ENCODE results near the gene SPARCL1. TPM values are rescaled to one million over a fixed set of nuclear protein-coding genes. Genes with fewer than 3 reads are reported as not detected.
"Not testable (repeated sequence)": the region's sequence is repeated elsewhere in the genome, so short reads cannot be mapped to it uniquely, and the experiment has no call there.

The SPARCL1 gene
- total and polyA plus RNA-seq, 2 experiments from 2014 or later, result not detected

GRCh38 chr4:87498446-87498900 is 30.7 kb downstream of the SPARCL1 start:
- peak overlapping the region; percentile 65 for H3K4me3 ChIP-seq
- peak; percentile 66 for DNase-seq
- peaks cover 11% of the 10 kb centered on the region for H3F3A ChIP-seq (ENCODE audit: insufficient read depth)
- 3 to 5% methylated on average over 5 of the region's 5 CpGs for WGBS, 2 experiments (ENCODE audit: low coverage in 1 of 2, low lambda C conversion rate in 2 of 2, missing lambda C conversion rate in 2 of 2)
- peak overlapping the region; percentile 87 for H2AFZ ChIP-seq
- H3K79me2 ChIP-seq (ENCODE audit: insufficient read depth), result no peaks in the 10 kb centered on the region
- H3K4me2 ChIP-seq (ENCODE audit: unreplicated experiment), result peak overlapping the region; percentile 86
- peak overlapping the region; percentile 64 for H3K9ac ChIP-seq
- no peaks in the 10 kb centered on the region for H3K9me3 ChIP-seq (ENCODE audit: low read depth)
- TF ChIP-seq EZH2 (IDR thresholded peaks at IDR 0.05; ENCODE audit: insufficient read depth, poor library complexity, severe bottlenecking) (no peak), EZH2phosphoT487 (IDR thresholded peaks at IDR 0.05; ENCODE audit: insufficient read depth, low read depth) (no peak)
- peak overlapping the region; percentile 57 for H3K27ac ChIP-seq
- no peaks in the 10 kb centered on the region for H3K9me2 ChIP-seq (ENCODE audit: insufficient read depth)
- no peaks in the 10 kb centered on the region for H3K27me3 ChIP-seq (replicated peaks; ENCODE audit: insufficient read depth)
- no peaks in the 10 kb centered on the region for H3K36me3 ChIP-seq (ENCODE audit: low read depth)
- in situ Hi-C loops (cut with MboI), result no loop called here
- peaks cover 12% of the 10 kb centered on the region; the same call in 1 of the 2 replicates for H3K4me1 ChIP-seq (ENCODE audit: insufficient read depth)
- H4K20me1 ChIP-seq (ENCODE audit: insufficient read depth), result no peaks in the 10 kb centered on the region

GRCh38 chr4:87497578-87497977 is 31.6 kb downstream of the SPARCL1 start:
- in situ Hi-C loops (cut with MboI), result no loop called here
- H3K27ac ChIP-seq, result peak overlapping the region; percentile 57

GRCh38 chr4:87497159-87497558 is 32.0 kb downstream of the SPARCL1 start:
- Histone ChIP-seq H3K9me2 (ENCODE audit: insufficient read depth) (no peaks in the 10 kb centered on the region), H4K20me1 (ENCODE audit: insufficient read depth) (no peaks in the 10 kb centered on the region), H3K4me3 (no peak overlapping the region), H3K9ac (no peak overlapping the region), H3K4me1 (ENCODE audit: insufficient read depth) (peaks cover 5% of the 10 kb centered on the region; the same call in 1 of the 2 replicates), H3K27ac (no peak overlapping the region), H3K36me3 (ENCODE audit: low read depth) (no peaks in the 10 kb centered on the region), H2AFZ (no peak overlapping the region), H3K4me2 (ENCODE audit: unreplicated experiment) (no peak overlapping the region), H3K79me2 (ENCODE audit: insufficient read depth) (no peaks in the 10 kb centered on the region), H3F3A (ENCODE audit: insufficient read depth) (peaks cover 11% of the 10 kb centered on the region), H3K27me3 (replicated peaks; ENCODE audit: insufficient read depth) (no peaks in the 10 kb centered on the region), H3K9me3 (ENCODE audit: low read depth) (no peaks in the 10 kb centered on the region)
- in situ Hi-C loops (cut with MboI), result no loop called here
- no peak for DNase-seq
- 94 to 96% methylated on average over 2 of the region's 2 CpGs for WGBS, 2 experiments (ENCODE audit: low coverage in 1 of 2, low lambda C conversion rate in 2 of 2, missing lambda C conversion rate in 2 of 2)
- TF ChIP-seq EZH2 (IDR thresholded peaks at IDR 0.05; ENCODE audit: insufficient read depth, poor library complexity, severe bottlenecking) (no peak), EZH2phosphoT487 (IDR thresholded peaks at IDR 0.05; ENCODE audit: insufficient read depth, low read depth) (no peak)

More at GRCh38 chr4:87497578-87497977, 31.6 kb downstream of the SPARCL1 start:
- Histone ChIP-seq H3F3A (ENCODE audit: insufficient read depth) (peaks cover 11% of the 10 kb centered on the region), H3K9ac (no peak overlapping the region), H3K4me1 (ENCODE audit: insufficient read depth) (peaks cover 9% of the 10 kb centered on the region; the same call in 1 of the 2 replicates), H3K4me3 (no peak overlapping the region; the same call in 1 of the 2 replicates), H3K9me3 (ENCODE audit: low read depth) (no peaks in the 10 kb centered on the region), H3K9me2 (ENCODE audit: insufficient read depth) (no peaks in the 10 kb centered on the region), H4K20me1 (ENCODE audit: insufficient read depth) (no peaks in the 10 kb centered on the region), H3K4me2 (ENCODE audit: unreplicated experiment) (peak overlapping the region; percentile 86), H2AFZ (peak overlapping the region; percentile 87), H3K36me3 (ENCODE audit: low read depth) (no peaks in the 10 kb centered on the region), H3K27me3 (replicated peaks; ENCODE audit: insufficient read depth) (no peaks in the 10 kb centered on the region), H3K79me2 (ENCODE audit: insufficient read depth) (no peaks in the 10 kb centered on the region)
- TF ChIP-seq EZH2phosphoT487 (IDR thresholded peaks at IDR 0.05; ENCODE audit: insufficient read depth, low read depth), result no peak
- no peak for TF ChIP-seq EZH2 (IDR thresholded peaks at IDR 0.05; ENCODE audit: insufficient read depth, poor library complexity, severe bottlenecking)
- DNase-seq, result no peak
- WGBS, 2 experiments (ENCODE audit: low coverage in 1 of 2, low lambda C conversion rate in 2 of 2, missing lambda C conversion rate in 2 of 2), result 22 to 28% methylated on average over 3 of the region's 3 CpGs

DNA sequence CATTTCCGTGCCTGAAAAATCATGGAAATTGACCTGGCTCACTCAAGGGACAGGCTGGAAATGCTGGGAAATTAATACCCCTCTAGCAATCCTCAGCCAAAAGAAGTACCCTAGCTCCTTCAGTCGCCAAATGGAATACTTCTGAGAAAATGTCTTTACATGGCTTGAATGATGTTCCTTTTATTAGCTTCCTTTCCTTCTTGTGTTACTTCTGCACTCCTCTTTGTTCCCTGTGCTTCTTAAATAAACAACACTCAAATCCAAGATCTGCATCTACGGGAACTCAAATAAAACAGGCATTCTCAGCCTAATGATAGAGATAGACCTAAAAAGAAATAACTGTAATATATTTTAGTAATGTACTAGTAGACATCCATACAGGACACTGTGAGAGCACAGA is 36.1 kb downstream of the SPARCL1 start:
- 66 to 68% methylated on average over 3 of the region's 3 CpGs for WGBS, 2 experiments (ENCODE audit: low coverage in 1 of 2, low lambda C conversion rate in 2 of 2, missing lambda C conversion rate in 2 of 2)
- H3K4me1 ChIP-seq (ENCODE audit: insufficient read depth), result peaks cover 4% of the 10 kb centered on the region
- no peak overlapping the region for H3K27ac ChIP-seq
- DNase-seq, result no peak
- H3K4me3 ChIP-seq, result no peak overlapping the region
- no peaks in the 10 kb centered on the region for H3K27me3 ChIP-seq (replicated peaks; ENCODE audit: insufficient read depth)
- H3F3A ChIP-seq (ENCODE audit: insufficient read depth), result peaks cover 4% of the 10 kb centered on the region
- H2AFZ ChIP-seq, result no peak overlapping the region
- H3K9me2 ChIP-seq (ENCODE audit: insufficient read depth), result no peaks in the 10 kb centered on the region
- in situ Hi-C loops (cut with MboI), result no loop called here
- H4K20me1 ChIP-seq (ENCODE audit: insufficient read depth), result no peaks in the 10 kb centered on the region
- H3K79me2 ChIP-seq (ENCODE audit: insufficient read depth), result no peaks in the 10 kb centered on the region
- H3K9ac ChIP-seq, result no peak overlapping the region
- no peak overlapping the region for H3K4me2 ChIP-seq (ENCODE audit: unreplicated experiment)
- H3K36me3 ChIP-seq (ENCODE audit: low read depth), result no peaks in the 10 kb centered on the region
- TF ChIP-seq EZH2 (IDR thresholded peaks at IDR 0.05; ENCODE audit: insufficient read depth, poor library complexity, severe bottlenecking) (no peak), EZH2phosphoT487 (IDR thresholded peaks at IDR 0.05; ENCODE audit: insufficient read depth, low read depth) (no peak)
- no peaks in the 10 kb centered on the region for H3K9me3 ChIP-seq (ENCODE audit: low read depth)

DNA sequence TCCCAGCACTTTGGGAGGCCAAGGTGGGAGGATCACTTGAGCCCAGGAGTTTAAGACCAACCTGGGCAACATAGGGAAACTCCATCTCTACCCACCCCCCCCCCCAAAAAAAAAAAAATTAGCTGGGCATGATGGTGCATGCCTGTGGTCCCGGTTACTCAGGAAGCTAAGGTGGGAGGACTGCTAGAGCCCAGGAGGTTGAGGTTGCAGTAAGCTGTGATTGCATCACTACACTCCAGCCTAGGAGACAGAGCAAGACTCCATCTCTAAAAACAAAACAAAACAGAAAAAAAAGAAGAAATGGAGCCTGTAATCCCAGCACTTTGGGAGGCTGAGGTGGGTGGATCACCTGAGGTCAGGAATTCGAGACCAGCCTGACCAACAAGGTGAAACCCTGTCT is 37.3 kb downstream of the SPARCL1 start:
- H3K4me1 ChIP-seq (ENCODE audit: insufficient read depth); H3F3A ChIP-seq (ENCODE audit: insufficient read depth); H3K27ac ChIP-seq; H4K20me1 ChIP-seq (ENCODE audit: insufficient read depth); in situ Hi-C loops (cut with MboI); H3K79me2 ChIP-seq (ENCODE audit: insufficient read depth); H3K36me3 ChIP-seq (ENCODE audit: low read depth); H3K27me3 ChIP-seq (replicated peaks; ENCODE audit: insufficient read depth); H2AFZ ChIP-seq; H3K4me2 ChIP-seq (ENCODE audit: unreplicated experiment); H3K9me3 ChIP-seq (ENCODE audit: low read depth); H3K4me3 ChIP-seq; H3K9ac ChIP-seq; H3K9me2 ChIP-seq (ENCODE audit: insufficient read depth); DNase-seq: not testable (repeated sequence)
- 85 to 95% methylated on average over 2 of the region's 2 CpGs for WGBS, 2 experiments (ENCODE audit: low coverage in 1 of 2, low lambda C conversion rate in 2 of 2, missing lambda C conversion rate in 2 of 2)
